ENCODE measurements around the gene SSH2.
"Not testable (repeated sequence)": the region's sequence is repeated elsewhere in the genome, so short reads cannot be mapped to it uniquely, and the experiment has no call there.

Gene SSH2, protein sequence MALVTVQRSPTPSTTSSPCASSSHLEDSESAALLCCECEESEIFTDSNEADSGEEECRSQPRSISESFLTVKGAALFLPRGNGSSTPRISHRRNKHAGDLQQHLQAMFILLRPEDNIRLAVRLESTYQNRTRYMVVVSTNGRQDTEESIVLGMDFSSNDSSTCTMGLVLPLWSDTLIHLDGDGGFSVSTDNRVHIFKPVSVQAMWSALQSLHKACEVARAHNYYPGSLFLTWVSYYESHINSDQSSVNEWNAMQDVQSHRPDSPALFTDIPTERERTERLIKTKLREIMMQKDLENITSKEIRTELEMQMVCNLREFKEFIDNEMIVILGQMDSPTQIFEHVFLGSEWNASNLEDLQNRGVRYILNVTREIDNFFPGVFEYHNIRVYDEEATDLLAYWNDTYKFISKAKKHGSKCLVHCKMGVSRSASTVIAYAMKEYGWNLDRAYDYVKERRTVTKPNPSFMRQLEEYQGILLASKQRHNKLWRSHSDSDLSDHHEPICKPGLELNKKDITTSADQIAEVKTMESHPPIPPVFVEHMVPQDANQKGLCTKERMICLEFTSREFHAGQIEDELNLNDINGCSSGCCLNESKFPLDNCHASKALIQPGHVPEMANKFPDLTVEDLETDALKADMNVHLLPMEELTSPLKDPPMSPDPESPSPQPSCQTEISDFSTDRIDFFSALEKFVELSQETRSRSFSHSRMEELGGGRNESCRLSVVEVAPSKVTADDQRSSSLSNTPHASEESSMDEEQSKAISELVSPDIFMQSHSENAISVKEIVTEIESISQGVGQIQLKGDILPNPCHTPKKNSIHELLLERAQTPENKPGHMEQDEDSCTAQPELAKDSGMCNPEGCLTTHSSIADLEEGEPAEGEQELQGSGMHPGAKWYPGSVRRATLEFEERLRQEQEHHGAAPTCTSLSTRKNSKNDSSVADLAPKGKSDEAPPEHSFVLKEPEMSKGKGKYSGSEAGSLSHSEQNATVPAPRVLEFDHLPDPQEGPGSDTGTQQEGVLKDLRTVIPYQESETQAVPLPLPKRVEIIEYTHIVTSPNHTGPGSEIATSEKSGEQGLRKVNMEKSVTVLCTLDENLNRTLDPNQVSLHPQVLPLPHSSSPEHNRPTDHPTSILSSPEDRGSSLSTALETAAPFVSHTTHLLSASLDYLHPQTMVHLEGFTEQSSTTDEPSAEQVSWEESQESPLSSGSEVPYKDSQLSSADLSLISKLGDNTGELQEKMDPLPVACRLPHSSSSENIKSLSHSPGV (N-terminal part only)

GRCh38 chr17:29929533-29930408 lies at the start of gene SSH2:
TSS of gene SSH2 (minus strand) at chr17:29930228. CDS start at chr17:29930000, 228 bp downstream.
- H3K4me1 Mint-ChIP-seq: peaks cover 26% of the 10 kb centered on the region
- ATAC-seq (peak; percentile 87), DNase-seq (ENCODE audit: low spot score in 2 of 2) (peak; percentile 74 to 89)
- peaks cover 12% of the 10 kb centered on the region for H3K36me3 Mint-ChIP-seq
- no peaks in the 10 kb centered on the region for H3K9me3 Mint-ChIP-seq
- no peak within 1 kb of the TSS for H3K4me3 Mint-ChIP-seq
- H3K27ac Mint-ChIP-seq: no peak within 1 kb of the TSS

- H3K4me1 Mint-ChIP-seq: no peaks in the 10 kb centered on the region
- no peak overlapping the region for H3K27ac Mint-ChIP-seq
- no peaks in the 10 kb centered on the region for H3K9me3 Mint-ChIP-seq
- ATAC-seq: no peak
- no peak for DNase-seq (ENCODE audit: low spot score in 2 of 2)
- no peaks in the 10 kb centered on the region for H3K36me3 Mint-ChIP-seq
- no peak overlapping the region for H3K4me3 Mint-ChIP-seq
Measured at GRCh38 chr17:29977836-29978235, 47.8 kb upstream of the SSH2 start.

GRCh38 chr17:29973005-29973404 lies 43.0 kb upstream of the SSH2 start:
- Mint-ChIP-seq H3K27ac (no peak overlapping the region), H3K4me1 (no peaks in the 10 kb centered on the region), H3K36me3 (no peaks in the 10 kb centered on the region), H3K9me3 (no peaks in the 10 kb centered on the region), H3K4me3 (no peak overlapping the region)
- DNase-seq (ENCODE audit: low spot score in 2 of 2) (no peak), ATAC-seq (no peak)

- no peak overlapping the region for H3K4me3 Mint-ChIP-seq
- DNase-seq (ENCODE audit: low spot score in 2 of 2) (no peak), ATAC-seq (no peak)
- no peak overlapping the region for H3K27ac Mint-ChIP-seq
- H3K36me3 Mint-ChIP-seq: no peaks in the 10 kb centered on the region
- H3K4me1 Mint-ChIP-seq: no peaks in the 10 kb centered on the region
- H3K9me3 Mint-ChIP-seq: no peaks in the 10 kb centered on the region
Measured at GRCh38 chr17:29972277-29972676, 42.2 kb upstream of the SSH2 start.

GRCh38 chr17:29968271-29968670 lies 38.2 kb upstream of the SSH2 start:
- ATAC-seq (no peak), DNase-seq (ENCODE audit: low spot score in 2 of 2) (no peak)
- H3K4me1 Mint-ChIP-seq: no peaks in the 10 kb centered on the region
- no peak overlapping the region for H3K4me3 Mint-ChIP-seq
- no peak overlapping the region for H3K27ac Mint-ChIP-seq
- H3K36me3 Mint-ChIP-seq: no peaks in the 10 kb centered on the region
- no peaks in the 10 kb centered on the region for H3K9me3 Mint-ChIP-seq

DNA sequence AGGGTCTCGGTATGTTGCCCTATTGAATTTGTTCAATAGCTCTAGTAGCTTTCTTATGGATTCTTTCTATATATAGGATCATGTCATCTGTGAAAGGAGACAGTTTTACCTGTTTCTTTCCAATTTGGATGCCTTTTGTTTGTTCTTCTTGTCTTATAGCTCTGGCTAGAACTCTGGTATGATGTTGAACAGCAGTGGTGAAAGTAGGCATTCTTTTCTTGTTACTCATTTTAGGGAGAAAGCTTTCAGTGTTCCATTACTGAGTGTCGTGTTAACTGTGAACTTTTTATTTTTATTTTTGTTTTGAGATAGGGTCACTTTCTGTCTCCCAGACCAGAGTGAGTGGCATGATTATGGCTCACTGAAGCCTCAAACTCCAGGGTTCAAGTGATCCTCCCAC lies 32.6 kb upstream of the SSH2 start:
- H3K4me1 Mint-ChIP-seq: no peaks in the 10 kb centered on the region
- ATAC-seq (no peak), DNase-seq (ENCODE audit: low spot score in 2 of 2) (no peak)
- no peak overlapping the region for H3K4me3 Mint-ChIP-seq
- H3K36me3 Mint-ChIP-seq: no peaks in the 10 kb centered on the region
- no peaks in the 10 kb centered on the region for H3K9me3 Mint-ChIP-seq
- H3K27ac Mint-ChIP-seq: no peak overlapping the region

GRCh38 chr17:29959658-29960337 lies 29.8 kb upstream of the SSH2 start:
- ATAC-seq (no peak), DNase-seq (ENCODE audit: low spot score in 2 of 2) (no peak)
- Mint-ChIP-seq H3K4me3 (no peak overlapping the region), H3K27ac (no peak overlapping the region), H3K9me3 (no peaks in the 10 kb centered on the region), H3K4me1 (no peaks in the 10 kb centered on the region), H3K36me3 (no peaks in the 10 kb centered on the region)

GRCh38 chr17:29958947-29959657 lies 29.1 kb upstream of the SSH2 start:
- H3K9me3 Mint-ChIP-seq: no peaks in the 10 kb centered on the region
- no peaks in the 10 kb centered on the region for H3K4me1 Mint-ChIP-seq
- no peak overlapping the region for H3K4me3 Mint-ChIP-seq
- no peak for DNase-seq (ENCODE audit: low spot score in 2 of 2)
- no peak overlapping the region for H3K27ac Mint-ChIP-seq
- H3K36me3 Mint-ChIP-seq: no peaks in the 10 kb centered on the region
- no peak for ATAC-seq

DNA sequence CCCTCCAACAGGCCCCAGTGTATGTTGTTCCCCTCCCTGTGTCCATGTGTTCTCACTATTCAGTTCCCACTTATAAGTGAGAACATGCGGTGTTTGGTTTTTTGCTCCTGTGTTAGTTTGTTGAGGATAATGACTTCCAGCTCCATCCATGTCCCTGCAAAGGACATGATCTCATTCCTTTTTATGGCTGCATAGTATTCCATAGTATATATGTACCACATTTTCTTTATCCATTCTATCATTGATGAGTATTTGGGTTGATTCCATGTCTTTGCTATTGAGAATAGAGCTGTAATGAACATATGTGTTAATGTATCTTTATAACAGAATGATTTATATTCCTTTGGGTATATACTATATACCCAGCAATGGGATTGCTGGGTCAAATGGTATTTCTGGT lies 27.5 kb upstream of the SSH2 start:
- not testable (repeated sequence) for H3K27ac Mint-ChIP-seq; H3K4me1 Mint-ChIP-seq; H3K36me3 Mint-ChIP-seq; H3K9me3 Mint-ChIP-seq; ATAC-seq; H3K4me3 Mint-ChIP-seq; DNase-seq (ENCODE audit: low spot score in 2 of 2)

- Mint-ChIP-seq H3K4me3 (no peak overlapping the region), H3K27ac (no peak overlapping the region), H3K9me3 (no peaks in the 10 kb centered on the region), H3K4me1 (no peaks in the 10 kb centered on the region), H3K36me3 (no peaks in the 10 kb centered on the region)
- ATAC-seq: no peak
- no peak for DNase-seq (ENCODE audit: low spot score in 2 of 2)
Measured at GRCh38 chr17:29956225-29956624, 26.2 kb upstream of the SSH2 start.

- H3K36me3 Mint-ChIP-seq: no peaks in the 10 kb centered on the region
- no peak overlapping the region for H3K27ac Mint-ChIP-seq
- H3K4me1 Mint-ChIP-seq: no peaks in the 10 kb centered on the region
- ATAC-seq (no peak), DNase-seq (ENCODE audit: low spot score in 2 of 2) (no peak)
- no peak overlapping the region for H3K4me3 Mint-ChIP-seq
- H3K9me3 Mint-ChIP-seq: no peaks in the 10 kb centered on the region
Measured at GRCh38 chr17:29954405-29954804, 24.4 kb upstream of the SSH2 start.

GRCh38 chr17:29949696-29950095 lies 19.7 kb upstream of the SSH2 start:
- Mint-ChIP-seq H3K36me3 (no peaks in the 10 kb centered on the region), H3K9me3 (no peaks in the 10 kb centered on the region), H3K27ac (no peak overlapping the region), H3K4me1 (no peaks in the 10 kb centered on the region), H3K4me3 (no peak overlapping the region)
- ATAC-seq: no peak
- DNase-seq (ENCODE audit: low spot score in 2 of 2): no peak

DNA sequence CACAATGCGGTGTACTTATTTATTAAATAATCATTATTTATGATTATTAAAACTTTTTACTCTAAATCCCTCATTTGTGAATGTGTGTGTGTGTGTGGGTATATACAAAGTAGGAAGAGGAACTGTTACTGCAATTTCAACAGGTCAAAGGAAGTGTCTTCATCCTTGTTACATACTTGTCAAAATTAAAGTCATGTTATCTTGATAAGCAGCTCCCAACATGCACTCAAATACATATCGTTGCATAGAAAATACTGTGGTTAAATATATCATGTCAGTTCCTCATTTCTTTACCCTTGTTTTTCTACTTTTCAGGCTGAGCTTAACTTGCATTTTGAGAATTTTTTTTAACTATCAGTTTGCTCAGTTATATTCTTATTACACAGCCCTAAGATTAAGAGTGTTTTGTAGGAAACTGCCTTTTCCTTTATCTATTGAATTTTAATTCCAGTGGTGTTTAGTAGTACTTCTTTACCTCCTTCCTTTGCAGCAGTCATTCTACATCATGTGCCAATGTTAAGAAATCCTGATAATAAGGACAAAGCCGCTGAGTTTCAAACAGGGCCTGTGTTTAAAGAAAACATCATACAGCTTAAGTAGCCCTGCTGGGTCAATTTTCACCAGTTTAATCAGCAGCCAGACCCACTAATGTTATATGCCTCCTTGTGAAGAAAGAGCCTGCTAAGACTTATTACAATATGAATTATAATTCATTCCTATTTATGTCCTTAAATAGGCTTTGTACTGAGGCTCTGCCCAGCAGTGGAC lies 18.6 kb upstream of the SSH2 start:
- Mint-ChIP-seq H3K4me3 (no peak overlapping the region), H3K9me3 (no peaks in the 10 kb centered on the region), H3K4me1 (no peaks in the 10 kb centered on the region), H3K27ac (no peak overlapping the region), H3K36me3 (no peaks in the 10 kb centered on the region)
- ATAC-seq: no peak
- no peak for DNase-seq (ENCODE audit: low spot score in 2 of 2)

Data from stimulated activated effector memory CD8-positive, alpha-beta T cell treated with anti-CD3 and anti-CD28 coated beads, Interleukin-12 subunit alpha, Interleukin-12 subunit beta, amount 100 ng/mL, for 72 hours (primary cell).